ENCODE results near the gene TMEM120B.
"Not testable (repeated sequence)": the region's sequence is repeated elsewhere in the genome, so short reads cannot be mapped to it uniquely, and the experiment has no call there.

Gene TMEM120B

GRCh38 chr12:121712461-121713256, at the start of gene TMEM120B:
Gene TMEM120B (plus strand): TSS chr12:121712752. CDS start chr12:121712896, 144 bp downstream.
- peak; percentile 61 for DNase-seq

GRCh38 chr12:121663610-121663929, 49.0 kb upstream of the TMEM120B start:
- DNase-seq: no peak

- DNase-seq: not testable (repeated sequence)
These were observed 45.7 kb upstream of the TMEM120B start for GRCh38 chr12:121666829-121667228.

GRCh38 chr12:121668750-121669520, 43.6 kb upstream of the TMEM120B start:
- DNase-seq: peak; percentile 11

- no peak for DNase-seq
These were observed 43.0 kb upstream of the TMEM120B start, which contains the start of gene MORN3 for GRCh38 chr12:121669521-121669900. Gene MORN3 (minus strand): TSS chr12:121669654. CDS start chr12:121669483, 171 bp downstream.

- DNase-seq: peak; percentile 25
These were observed 39.5 kb upstream of the TMEM120B start for GRCh38 chr12:121673013-121673511.

GRCh38 chr12:121676190-121676589, 36.4 kb upstream of the TMEM120B start:
- DNase-seq: no peak

GRCh38 chr12:121678305-121678704, 34.2 kb upstream of the TMEM120B start:
- no peak for DNase-seq

GRCh38 chr12:121678716-121679300, 33.7 kb upstream of the TMEM120B start:
- no peak for DNase-seq

- not testable (repeated sequence) for DNase-seq
These were observed 32.8 kb upstream of the TMEM120B start for GRCh38 chr12:121679661-121680197.

GRCh38 chr12:121688966-121689365, 23.6 kb upstream of the TMEM120B start:
- DNase-seq: no peak

- no peak for DNase-seq
These were observed 23.1 kb upstream of the TMEM120B start for GRCh38 chr12:121689430-121689829.

- not testable (repeated sequence) for DNase-seq
These were observed 19.8 kb upstream of the TMEM120B start for GRCh38 chr12:121692744-121693143.

- DNase-seq: no peak
These were observed 19.3 kb upstream of the TMEM120B start for GRCh38 chr12:121693155-121693687.

GRCh38 chr12:121697093-121697698, 15.4 kb upstream of the TMEM120B start:
- no peak for DNase-seq

- DNase-seq: not testable (repeated sequence)
These were observed 14.7 kb upstream of the TMEM120B start for GRCh38 chr12:121697861-121698260.

- no peak for DNase-seq
These were observed 10.8 kb upstream of the TMEM120B start for GRCh38 chr12:121701667-121702277.

- no peak for DNase-seq
These were observed 9.6 kb upstream of the TMEM120B start for GRCh38 chr12:121702944-121703343.

- no peak for DNase-seq
These were observed 7.0 kb upstream of the TMEM120B start for GRCh38 chr12:121705514-121705913.

GRCh38 chr12:121708313-121709063, 4.1 kb upstream of the TMEM120B start:
- DNase-seq: no peak

- DNase-seq: not testable (repeated sequence)
These were observed 3.5 kb upstream of the TMEM120B start for GRCh38 chr12:121709064-121709424.
